Measurements from ENCODE around the gene COPS7A.

Gene COPS7A

DNA sequence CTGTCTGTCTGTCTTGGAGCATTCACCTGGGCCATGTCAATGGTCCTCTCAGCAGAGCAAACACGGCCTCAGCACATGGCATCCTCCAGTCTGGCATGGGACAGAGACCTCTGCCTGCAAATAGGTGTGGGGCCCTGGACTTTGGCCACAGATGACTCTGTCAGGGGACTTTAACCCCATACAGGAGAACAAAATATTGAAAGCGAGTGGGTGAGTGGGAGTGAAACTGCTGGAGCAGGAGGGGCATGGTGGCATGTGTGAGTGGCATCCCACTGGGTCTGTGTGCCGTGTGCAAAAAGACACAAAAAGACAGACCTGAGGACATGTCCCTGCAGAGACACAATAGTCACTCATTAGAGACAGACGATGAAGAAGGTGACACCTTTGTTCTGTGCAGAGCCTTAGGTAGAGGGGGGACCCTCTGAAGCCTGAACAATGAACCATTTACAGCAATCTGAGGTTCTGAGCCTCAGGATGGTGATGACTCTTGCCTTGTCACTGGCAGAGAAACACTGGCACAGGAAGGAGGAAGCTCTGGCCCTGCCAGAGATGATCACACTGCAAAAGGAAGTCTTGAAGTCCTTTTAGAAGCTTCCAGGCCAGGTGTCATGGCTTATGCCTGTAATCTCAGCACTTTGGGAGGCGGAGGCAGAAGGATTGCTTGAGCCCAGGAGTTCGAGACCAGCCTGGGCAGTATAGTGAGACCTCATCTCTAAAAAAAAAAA is 56.0 kb downstream of the COPS7A start (continued):
- TF ChIP-seq, protein P1, sequence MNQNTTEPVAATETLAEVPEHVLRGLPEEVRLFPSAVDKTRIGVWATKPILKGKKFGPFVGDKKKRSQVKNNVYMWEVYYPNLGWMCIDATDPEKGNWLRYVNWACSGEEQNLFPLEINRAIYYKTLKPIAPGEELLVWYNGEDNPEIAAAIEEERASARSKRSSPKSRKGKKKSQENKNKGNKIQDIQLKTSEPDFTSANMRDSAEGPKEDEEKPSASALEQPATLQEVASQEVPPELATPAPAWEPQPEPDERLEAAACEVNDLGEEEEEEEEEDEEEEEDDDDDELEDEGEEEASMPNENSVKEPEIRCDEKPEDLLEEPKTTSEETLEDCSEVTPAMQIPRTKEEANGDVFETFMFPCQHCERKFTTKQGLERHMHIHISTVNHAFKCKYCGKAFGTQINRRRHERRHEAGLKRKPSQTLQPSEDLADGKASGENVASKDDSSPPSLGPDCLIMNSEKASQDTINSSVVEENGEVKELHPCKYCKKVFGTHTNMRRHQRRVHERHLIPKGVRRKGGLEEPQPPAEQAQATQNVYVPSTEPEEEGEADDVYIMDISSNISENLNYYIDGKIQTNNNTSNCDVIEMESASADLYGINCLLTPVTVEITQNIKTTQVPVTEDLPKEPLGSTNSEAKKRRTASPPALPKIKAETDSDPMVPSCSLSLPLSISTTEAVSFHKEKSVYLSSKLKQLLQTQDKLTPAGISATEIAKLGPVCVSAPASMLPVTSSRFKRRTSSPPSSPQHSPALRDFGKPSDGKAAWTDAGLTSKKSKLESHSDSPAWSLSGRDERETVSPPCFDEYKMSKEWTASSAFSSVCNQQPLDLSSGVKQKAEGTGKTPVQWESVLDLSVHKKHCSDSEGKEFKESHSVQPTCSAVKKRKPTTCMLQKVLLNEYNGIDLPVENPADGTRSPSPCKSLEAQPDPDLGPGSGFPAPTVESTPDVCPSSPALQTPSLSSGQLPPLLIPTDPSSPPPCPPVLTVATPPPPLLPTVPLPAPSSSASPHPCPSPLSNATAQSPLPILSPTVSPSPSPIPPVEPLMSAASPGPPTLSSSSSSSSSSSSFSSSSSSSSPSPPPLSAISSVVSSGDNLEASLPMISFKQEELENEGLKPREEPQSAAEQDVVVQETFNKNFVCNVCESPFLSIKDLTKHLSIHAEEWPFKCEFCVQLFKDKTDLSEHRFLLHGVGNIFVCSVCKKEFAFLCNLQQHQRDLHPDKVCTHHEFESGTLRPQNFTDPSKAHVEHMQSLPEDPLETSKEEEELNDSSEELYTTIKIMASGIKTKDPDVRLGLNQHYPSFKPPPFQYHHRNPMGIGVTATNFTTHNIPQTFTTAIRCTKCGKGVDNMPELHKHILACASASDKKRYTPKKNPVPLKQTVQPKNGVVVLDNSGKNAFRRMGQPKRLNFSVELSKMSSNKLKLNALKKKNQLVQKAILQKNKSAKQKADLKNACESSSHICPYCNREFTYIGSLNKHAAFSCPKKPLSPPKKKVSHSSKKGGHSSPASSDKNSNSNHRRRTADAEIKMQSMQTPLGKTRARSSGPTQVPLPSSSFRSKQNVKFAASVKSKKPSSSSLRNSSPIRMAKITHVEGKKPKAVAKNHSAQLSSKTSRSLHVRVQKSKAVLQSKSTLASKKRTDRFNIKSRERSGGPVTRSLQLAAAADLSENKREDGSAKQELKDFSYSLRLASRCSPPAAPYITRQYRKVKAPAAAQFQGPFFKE (tag by site-specific recombination; IDR thresholded peaks at IDR 0.05; ENCODE audit: borderline replicate concordance): no peak
- TF ChIP-seq, protein P2, sequence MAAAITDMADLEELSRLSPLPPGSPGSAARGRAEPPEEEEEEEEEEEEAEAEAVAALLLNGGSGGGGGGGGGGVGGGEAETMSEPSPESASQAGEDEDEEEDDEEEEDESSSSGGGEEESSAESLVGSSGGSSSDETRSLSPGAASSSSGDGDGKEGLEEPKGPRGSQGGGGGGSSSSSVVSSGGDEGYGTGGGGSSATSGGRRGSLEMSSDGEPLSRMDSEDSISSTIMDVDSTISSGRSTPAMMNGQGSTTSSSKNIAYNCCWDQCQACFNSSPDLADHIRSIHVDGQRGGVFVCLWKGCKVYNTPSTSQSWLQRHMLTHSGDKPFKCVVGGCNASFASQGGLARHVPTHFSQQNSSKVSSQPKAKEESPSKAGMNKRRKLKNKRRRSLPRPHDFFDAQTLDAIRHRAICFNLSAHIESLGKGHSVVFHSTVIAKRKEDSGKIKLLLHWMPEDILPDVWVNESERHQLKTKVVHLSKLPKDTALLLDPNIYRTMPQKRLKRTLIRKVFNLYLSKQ (tag by site-specific recombination; IDR thresholded peaks at IDR 0.05; ENCODE audit: borderline replicate concordance): no peak
- TF ChIP-seq EGR2 (tag by site-specific recombination; IDR thresholded peaks at IDR 0.05; ENCODE audit: low read depth) (no peak), ZNF221 (tag by site-specific recombination; IDR thresholded peaks at IDR 0.05; ENCODE audit: borderline replicate concordance) (no peak), GLI2 (tag by site-specific recombination; IDR thresholded peaks at IDR 0.05; ENCODE audit: borderline replicate concordance, low read depth) (no peak), ZNF792 (tag by site-specific recombination; IDR thresholded peaks at IDR 0.05) (no peak), GLIS1 (tag by site-specific recombination; IDR thresholded peaks at IDR 0.05) (no peak), ZNF223 (tag by site-specific recombination; IDR thresholded peaks at IDR 0.05) (no peak), SP2 (tag by site-specific recombination; IDR thresholded peaks at IDR 0.05) (no peak)
- TF ChIP-seq, protein P3, sequence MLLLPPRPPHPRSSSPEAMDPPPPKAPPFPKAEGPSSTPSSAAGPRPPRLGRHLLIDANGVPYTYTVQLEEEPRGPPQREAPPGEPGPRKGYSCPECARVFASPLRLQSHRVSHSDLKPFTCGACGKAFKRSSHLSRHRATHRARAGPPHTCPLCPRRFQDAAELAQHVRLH (tag by site-specific recombination; IDR thresholded peaks at IDR 0.05): no peak
- TF ChIP-seq, protein P4, sequence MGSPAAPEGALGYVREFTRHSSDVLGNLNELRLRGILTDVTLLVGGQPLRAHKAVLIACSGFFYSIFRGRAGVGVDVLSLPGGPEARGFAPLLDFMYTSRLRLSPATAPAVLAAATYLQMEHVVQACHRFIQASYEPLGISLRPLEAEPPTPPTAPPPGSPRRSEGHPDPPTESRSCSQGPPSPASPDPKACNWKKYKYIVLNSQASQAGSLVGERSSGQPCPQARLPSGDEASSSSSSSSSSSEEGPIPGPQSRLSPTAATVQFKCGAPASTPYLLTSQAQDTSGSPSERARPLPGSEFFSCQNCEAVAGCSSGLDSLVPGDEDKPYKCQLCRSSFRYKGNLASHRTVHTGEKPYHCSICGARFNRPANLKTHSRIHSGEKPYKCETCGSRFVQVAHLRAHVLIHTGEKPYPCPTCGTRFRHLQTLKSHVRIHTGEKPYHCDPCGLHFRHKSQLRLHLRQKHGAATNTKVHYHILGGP (tag by site-specific recombination; IDR thresholded peaks at IDR 0.05): no peak
- TF ChIP-seq, protein P5, sequence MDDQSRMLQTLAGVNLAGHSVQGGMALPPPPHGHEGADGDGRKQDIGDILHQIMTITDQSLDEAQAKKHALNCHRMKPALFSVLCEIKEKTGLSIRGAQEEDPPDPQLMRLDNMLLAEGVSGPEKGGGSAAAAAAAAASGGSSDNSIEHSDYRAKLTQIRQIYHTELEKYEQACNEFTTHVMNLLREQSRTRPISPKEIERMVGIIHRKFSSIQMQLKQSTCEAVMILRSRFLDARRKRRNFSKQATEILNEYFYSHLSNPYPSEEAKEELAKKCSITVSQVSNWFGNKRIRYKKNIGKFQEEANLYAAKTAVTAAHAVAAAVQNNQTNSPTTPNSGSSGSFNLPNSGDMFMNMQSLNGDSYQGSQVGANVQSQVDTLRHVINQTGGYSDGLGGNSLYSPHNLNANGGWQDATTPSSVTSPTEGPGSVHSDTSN (CRISPR knock-in tag; IDR thresholded peaks at IDR 0.05): no peak
- TF ChIP-seq, protein P6, sequence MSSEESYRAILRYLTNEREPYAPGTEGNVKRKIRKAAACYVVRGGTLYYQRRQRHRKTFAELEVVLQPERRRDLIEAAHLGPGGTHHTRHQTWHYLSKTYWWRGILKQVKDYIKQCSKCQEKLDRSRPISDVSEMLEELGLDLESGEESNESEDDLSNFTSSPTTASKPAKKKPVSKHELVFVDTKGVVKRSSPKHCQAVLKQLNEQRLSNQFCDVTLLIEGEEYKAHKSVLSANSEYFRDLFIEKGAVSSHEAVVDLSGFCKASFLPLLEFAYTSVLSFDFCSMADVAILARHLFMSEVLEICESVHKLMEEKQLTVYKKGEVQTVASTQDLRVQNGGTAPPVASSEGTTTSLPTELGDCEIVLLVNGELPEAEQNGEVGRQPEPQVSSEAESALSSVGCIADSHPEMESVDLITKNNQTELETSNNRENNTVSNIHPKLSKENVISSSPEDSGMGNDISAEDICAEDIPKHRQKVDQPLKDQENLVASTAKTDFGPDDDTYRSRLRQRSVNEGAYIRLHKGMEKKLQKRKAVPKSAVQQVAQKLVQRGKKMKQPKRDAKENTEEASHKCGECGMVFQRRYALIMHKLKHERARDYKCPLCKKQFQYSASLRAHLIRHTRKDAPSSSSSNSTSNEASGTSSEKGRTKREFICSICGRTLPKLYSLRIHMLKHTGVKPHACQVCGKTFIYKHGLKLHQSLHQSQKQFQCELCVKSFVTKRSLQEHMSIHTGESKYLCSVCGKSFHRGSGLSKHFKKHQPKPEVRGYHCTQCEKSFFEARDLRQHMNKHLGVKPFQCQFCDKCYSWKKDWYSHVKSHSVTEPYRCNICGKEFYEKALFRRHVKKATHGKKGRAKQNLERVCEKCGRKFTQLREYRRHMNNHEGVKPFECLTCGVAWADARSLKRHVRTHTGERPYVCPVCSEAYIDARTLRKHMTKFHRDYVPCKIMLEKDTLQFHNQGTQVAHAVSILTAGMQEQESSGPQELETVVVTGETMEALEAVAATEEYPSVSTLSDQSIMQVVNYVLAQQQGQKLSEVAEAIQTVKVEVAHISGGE (tag by site-specific recombination; conservative IDR thresholded peaks at IDR 0.05; ENCODE audit: low read depth): no peak
